ENCODE measurements around the gene MRS2. TPM values are rescaled to one million over a fixed set of nuclear protein-coding genes. Genes with fewer than 3 reads are reported as not detected.
A peak's percentile ranks its signal among the peaks of the same experiment; 100 is the strongest.

Gene MRS2
- total and polyA plus RNA-seq, 8 donors = 7.4 to 17.4 (median 12.6) TPM

DNA sequence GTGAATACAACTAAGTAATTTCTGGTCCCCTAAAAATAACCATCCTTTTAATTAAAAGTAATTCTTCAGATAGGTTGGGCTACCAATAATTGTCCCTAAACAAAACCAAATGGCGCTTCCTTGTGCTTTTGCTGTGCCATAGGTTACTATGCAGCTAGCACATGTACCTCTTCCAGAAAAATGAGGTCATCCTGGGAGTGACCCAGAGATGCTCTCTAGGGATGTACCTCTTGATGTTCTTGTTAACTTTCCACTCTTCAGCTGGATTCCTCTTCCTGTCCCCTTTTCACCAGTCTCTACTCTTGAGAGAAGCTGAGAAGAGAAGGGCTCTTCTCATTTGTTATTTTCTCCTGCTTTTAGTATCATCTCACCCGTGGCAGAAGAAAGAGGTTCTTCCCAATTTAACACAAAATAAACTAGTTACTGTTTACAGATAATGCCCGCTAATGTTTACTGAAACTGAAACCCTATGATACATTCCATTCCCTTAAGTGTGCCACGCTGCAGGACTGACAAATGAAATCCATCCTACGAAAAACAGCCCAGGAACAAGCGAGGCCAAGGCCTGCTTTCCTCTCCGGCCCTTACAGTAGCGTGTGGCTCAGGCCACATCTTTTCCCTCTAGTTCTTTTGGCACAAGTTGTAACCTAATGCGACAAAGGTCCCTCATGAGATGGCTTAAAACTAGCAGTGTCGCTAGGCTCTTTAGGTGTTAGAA is 24.2 kb downstream of the MRS2 start:
- peaks cover 0 to 42% (median 13%) of the 10 kb centered on the region in 3 donors for H3K36me3 ChIP-seq
- no peak for TF ChIP-seq CTCF (IDR thresholded peaks at IDR 0.05)
- no peaks in the 10 kb centered on the region for H3K27me3 ChIP-seq
- intact Hi-C loops (cut with DNase I) = no loop called here
- no peak for DNase-seq
- ATAC-seq = no peak
- no peak overlapping the region for H3K4me3 ChIP-seq
- 83 to 95% methylated on average over 10 of the region's 10 CpGs for WGBS, 2 donors
- no peak for FAIRE-seq
- no peak overlapping the region for H3K27ac ChIP-seq
- H3K4me1 ChIP-seq = no peaks in the 10 kb centered on the region
- no peaks in the 10 kb centered on the region for H3K9me3 ChIP-seq

DNA sequence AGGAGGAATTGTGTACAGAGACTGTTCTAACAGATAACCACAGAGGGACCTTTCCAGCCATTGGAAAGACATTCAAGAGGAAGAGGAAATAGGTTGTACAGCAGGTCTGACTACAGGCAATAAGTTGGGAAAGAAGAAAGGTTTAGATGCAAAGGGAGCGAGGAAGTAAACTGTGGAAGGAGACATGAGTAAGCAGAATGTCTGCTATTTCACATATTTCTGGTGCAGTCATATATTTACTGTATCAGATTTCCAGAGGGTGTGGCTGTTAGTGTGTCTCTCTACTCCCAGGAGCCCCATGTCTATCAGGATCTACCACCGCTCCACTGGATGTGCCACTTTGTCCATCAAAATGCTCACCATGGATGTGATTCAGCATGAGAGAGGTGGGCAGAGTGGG is 25.9 kb downstream of the MRS2 start:
- ATAC-seq = no peak
- intact Hi-C loops (cut with DNase I) = no loop called here
- WGBS, 2 donors = 94 to 96% methylated on average over 2 of the region's 2 CpGs

GRCh38 chr6:24429146-24429545 is 26.4 kb downstream of the MRS2 start:
- Histone ChIP-seq H3K9me3 (no peaks in the 10 kb centered on the region), H3K36me3 (peaks cover 0 to 22% (median 7%) of the 10 kb centered on the region in 3 donors), H3K4me3 (no peak overlapping the region), H3K27me3 (no peaks in the 10 kb centered on the region), H3K27ac (no peak overlapping the region), H3K4me1 (no peaks in the 10 kb centered on the region)
- 83 to 85% methylated on average over 3 of the region's 3 CpGs for WGBS, 2 donors
- ATAC-seq (no peak), FAIRE-seq (no peak), DNase-seq (no peak)
- TF ChIP-seq CTCF (IDR thresholded peaks at IDR 0.05) = no peak
- intact Hi-C loops (cut with DNase I) = no loop called here

More for the DNA sequence above, 25.9 kb downstream of the MRS2 start:
- DNase-seq (no peak), FAIRE-seq (no peak)
- H3K4me1 ChIP-seq = no peaks in the 10 kb centered on the region
- no peak overlapping the region for H3K4me3 ChIP-seq
- peaks cover 0 to 27% (median 12%) of the 10 kb centered on the region in 3 donors for H3K36me3 ChIP-seq
- no peaks in the 10 kb centered on the region for H3K9me3 ChIP-seq
- no peaks in the 10 kb centered on the region for H3K27me3 ChIP-seq
- H3K27ac ChIP-seq = no peak overlapping the region
- TF ChIP-seq CTCF (IDR thresholded peaks at IDR 0.05) = no peak

DNA sequence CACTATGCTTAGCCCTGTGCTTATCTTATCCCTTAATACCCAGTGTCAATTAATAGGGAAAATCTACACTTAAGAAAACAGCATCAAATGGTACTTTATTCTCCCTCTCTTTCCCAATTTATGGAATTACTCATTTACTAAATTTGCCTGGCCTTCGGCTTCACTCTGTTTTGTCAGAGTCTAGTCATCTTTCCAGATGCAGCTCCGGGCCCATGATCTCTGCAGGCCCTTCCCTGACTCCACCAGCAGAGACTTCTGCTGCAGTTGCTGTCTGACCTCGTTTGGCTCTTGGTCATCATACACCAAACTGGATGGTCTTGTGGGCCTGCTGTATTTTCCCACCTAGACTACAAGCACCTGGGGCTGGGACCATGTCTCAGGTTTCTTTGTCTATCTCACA is 27.4 kb downstream of the MRS2 start:
- Histone ChIP-seq H3K27me3 (no peaks in the 10 kb centered on the region), H3K36me3 (peaks cover 0 to 12% (median under 1%) of the 10 kb centered on the region in 3 donors), H3K4me3 (no peak overlapping the region), H3K27ac (no peak overlapping the region), H3K4me1 (no peaks in the 10 kb centered on the region), H3K9me3 (no peaks in the 10 kb centered on the region)
- WGBS, 2 donors = 74 to 75% methylated on average over 3 of the region's 3 CpGs
- no peak for DNase-seq
- no peak for ATAC-seq
- no peak for FAIRE-seq
- intact Hi-C loops (cut with DNase I) = no loop called here
- no peak for TF ChIP-seq CTCF (IDR thresholded peaks at IDR 0.05)

DNA sequence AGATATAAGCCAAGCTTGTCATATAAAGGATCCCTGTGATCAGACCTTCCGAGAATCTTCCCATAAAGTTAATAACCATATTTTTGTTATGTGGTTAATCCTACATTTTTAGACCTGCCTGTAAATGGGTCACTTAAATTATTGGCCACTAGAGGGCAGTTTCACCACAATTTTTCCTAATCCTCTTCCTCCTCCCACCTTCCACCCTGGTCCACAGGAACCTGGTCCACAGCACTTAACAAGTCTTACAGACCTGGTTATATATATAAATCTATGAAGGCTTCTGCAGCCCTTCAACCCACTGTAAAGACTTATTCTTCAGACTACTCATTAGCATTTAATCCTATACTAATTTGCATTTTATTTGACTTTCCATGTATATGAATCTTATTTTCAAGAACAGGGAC is 28.3 kb downstream of the MRS2 start:
- no peak for DNase-seq
- Histone ChIP-seq H3K27me3 (no peaks in the 10 kb centered on the region), H3K9me3 (no peaks in the 10 kb centered on the region), H3K36me3 (peaks cover 0 to 3% (median 0%) of the 10 kb centered on the region in 3 donors), H3K4me1 (no peaks in the 10 kb centered on the region), H3K4me3 (no peak overlapping the region), H3K27ac (no peak overlapping the region)
- intact Hi-C loops (cut with DNase I) = no loop called here
- no peak for FAIRE-seq
- peak in 3 of 4 donors; percentile 55 to 81 (median 73) for ATAC-seq
- peak in 2 of 4 donors; percentile 55 to 56 for TF ChIP-seq CTCF (IDR thresholded peaks at IDR 0.05)
- WGBS, 2 donors = 86 to 91% methylated on average over 1 of the region's 1 CpG

Measured in pancreas (tissue), 10 donors.